Activated T-cell treated with anti-CD3 and anti-CD28 coated beads for 24 hours (primary cell): ENCODE measurements around the gene WDR20.
"Not testable (repeated sequence)": the region's sequence is repeated elsewhere in the genome, so short reads cannot be mapped to it uniquely, and the experiment has no call there.

Experiments used
- DNase-seq: peaks from one replicate; pipeline ENCODE4 v3.0.0-alpha.2; 2020; ENCODE audit warnings: low read depth

WDR20 gene

DNA sequence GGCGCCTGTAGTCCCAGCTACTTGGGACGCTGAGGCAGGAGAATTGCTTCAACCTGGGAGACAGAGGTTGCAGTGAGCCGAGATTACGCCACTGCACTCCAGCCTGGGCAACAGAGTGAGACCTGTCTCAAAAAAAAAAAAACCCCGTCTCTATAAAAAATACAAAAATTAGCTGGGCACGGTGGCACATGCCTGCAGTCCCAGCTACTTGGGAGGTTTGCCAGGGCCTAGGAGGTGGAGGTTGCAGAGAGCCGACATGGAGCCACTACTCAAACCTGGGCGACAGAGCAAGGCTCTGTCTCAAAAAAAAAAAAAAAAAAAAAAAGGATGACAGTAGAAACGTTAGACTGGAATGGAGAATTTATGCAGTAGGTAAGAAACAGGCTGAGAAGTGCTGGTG is 5.7 kb upstream of the WDR20 start:
- DNase-seq = not testable (repeated sequence)

DNA sequence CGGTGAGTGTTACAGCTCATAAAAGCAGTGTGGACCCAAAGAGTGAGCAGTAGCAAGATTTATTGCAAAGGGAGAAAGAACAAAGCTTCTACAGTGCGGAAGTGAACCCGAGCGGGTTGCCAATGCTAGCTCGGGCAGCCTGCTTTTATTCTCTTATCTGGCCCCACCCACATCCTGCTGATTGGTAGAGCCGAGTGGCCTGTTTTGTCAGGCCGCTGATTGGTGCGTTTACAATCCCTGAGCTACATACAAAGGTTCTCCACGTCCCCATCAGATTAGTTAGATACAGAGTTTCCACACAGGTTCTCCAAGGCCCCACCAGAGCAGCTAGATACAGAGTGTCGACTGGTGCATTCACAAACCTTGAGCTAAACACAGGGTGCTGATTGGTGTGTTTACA is 5.0 kb upstream of the WDR20 start:
- DNase-seq = not testable (repeated sequence)

DNA sequence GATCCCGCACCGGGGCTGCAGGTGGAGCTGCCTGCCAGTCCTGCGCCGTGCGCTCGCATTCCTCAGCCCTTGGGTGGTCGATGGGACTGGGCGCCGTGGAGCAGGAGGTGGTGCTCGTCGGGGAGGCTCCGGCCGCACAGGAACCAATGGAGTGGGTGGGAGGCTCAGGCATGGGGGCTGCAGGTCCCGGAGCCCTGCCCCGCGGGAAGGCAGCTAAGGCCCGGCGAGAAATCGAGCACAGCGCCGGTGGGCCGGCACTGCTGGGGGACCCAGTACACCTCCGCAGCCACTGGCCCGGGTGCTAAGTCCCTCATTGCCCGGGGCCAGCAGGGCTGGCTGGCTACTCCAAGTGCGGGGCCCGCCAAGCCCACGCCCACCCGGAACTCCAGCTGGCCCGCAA is 4.2 kb upstream of the WDR20 start:
- DNase-seq = not testable (repeated sequence)

DNA sequence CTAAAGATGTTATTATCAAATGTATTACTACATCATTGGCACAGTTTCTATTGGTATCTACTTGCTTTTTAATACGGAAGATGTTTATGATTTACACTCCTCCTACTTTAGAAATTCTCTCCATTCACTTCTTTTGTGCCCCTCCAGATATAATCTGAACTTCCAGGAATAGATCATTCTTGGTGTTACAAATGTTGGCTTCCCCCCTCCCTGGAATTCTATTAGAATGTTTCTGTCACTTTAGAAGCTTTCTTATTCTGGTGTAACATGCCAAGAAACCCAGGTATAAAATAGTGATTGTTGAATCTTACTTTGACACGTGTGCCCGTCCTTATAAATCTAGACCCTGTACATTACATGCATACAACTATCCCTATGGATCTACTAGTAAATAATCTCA is 1.2 kb upstream of the WDR20 start:
- DNase-seq = no peak

DNA sequence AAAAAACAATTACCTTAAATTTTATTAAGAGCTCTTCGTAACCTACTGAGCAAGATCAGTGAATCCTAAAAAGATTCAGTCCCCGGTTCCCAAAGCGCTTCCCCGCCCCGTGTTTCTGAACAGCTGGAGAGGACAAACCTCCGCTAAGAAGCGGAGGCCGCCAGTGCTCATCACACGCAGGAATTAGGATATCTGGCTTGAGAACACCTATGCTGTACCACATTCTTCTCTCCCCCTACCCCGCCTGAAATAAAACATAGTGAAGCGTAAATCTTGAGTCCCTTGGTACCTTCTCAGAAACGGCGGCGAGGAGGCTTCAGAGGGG is 774 bp upstream of the WDR20 start:
- no peak for DNase-seq

DNA sequence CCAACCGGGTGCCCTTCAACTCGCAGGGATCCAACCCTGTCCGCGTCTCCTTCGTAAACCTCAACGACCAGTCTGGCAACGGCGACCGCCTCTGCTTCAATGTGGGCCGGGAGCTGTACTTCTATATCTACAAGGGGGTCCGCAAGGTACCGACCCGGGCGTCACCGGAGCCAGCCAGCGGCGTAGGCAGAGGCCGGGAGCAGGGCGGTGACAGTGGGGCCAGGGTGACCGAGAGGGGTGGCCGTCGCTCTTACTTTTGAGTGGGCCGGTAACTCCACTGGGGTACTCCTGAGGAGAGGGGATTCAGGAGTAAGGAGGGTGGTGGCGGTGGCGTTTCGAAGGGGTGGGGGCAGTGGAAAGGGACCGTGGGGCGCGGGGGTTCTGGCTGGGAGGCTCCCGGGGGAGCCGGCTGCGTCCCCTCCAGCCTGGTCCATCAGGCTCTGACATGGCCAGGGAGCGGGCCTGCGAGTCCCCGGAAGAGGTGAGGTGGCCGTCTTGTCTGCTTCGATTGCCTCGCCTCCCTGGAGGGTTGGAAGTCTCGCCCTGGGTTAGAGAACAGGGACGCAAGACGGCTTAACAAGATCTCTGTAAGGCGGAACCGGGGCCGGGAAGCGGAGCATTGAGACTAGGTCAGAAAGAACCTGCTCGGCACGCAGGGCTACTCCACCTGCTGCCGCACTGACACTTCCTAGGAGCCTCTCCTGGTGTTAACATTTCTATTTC is 491 bp downstream of the WDR20 start:
- DNase-seq = peak; percentile 3

DNA sequence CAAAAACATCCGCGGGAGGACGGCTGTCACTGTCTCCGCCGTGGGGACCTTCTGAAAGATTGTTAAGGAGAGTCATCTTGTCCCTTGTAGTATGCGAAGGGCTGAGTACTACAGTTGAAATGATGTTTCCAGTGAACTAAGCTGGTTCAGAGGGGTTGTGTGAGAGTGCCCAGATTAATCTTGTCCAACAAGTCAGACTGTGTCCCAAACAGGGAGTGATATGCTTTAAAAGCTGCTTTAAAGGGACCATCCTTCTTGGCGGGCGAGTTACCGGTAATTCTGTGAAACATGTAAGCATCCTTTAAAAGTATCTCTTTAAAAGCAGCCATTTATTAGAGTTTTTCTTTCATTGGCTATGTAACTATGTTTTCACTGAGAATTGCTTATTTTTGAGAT is 1.1 kb downstream of the WDR20 start:
- DNase-seq = no peak

DNA sequence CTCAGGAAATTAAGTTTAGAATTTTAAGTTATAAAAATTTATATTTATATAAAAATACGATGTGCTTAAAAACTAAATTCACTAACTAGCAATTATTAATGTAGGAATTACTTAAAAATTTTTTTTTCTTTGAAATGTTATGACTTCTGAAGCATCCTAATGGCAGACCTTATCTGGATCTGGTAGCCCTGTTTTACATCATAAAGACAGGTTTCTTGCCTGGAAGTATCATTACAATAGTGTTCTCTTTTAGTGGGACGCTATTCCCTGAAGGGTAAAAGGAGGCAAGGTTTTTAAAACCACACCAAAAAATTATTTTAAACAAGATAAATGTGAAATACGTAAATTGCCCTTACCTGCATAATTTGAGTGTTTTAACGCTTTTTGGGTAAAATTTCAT is 2.1 kb downstream of the WDR20 start:
- no peak for DNase-seq

DNA sequence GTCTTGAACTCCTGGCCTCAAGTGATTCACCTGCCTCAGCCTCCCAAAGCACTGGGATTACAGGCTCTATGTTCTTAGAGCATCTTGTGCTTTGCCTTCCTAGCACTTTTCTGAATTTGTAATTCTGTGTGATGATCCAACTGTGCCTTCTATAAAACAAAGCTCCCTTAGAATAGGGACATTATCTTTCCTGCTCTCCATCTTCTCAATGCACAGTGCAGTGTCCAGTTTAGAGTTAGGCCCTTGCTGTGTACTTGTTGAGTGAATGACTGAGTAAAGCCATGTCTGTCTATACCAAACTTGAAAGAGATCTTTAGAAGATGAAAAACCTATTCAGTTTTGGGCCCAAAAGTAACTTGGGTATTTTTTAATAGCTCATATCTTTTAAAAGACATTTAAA is 5.2 kb downstream of the WDR20 start:
- DNase-seq = no peak

DNA sequence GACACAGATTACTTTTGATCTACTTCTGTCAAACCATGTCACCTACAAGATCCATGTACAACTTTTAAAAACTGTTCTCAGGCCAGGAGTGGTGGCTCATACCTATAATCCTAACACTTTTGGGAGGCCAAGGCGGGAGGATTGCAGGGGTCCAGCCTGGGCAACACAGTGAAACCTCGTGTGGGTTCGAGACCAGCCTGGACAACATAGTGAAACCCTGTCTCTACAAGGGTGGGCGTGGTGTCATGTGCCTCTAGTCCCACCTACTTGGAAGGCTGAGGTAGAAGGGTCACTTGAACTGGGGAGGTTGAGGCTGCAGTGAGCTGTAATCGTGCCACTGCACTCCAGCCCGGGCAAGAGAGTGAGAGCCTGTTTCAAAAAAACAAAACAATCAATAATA is 5.7 kb downstream of the WDR20 start:
- no peak for DNase-seq

DNA sequence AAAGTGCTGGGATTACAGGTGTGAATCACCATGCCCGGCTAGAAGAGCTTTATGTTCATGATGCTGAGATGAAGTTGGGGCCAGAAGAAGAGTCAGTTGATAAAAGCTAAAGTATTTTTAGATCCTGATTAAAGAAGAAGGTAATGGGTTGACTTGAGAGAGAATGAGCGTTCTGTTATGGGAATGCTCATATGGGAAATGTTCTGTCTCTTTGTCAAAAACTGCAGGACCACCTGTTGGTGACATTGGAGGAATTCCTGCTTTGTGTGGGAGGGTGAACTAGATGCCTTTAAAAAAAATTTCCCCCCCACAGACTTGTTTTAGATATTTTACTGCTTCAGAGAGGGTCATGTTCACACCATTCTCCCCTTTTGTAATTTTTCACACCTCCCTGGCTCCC is 6.7 kb downstream of the WDR20 start:
- no peak for DNase-seq

DNA sequence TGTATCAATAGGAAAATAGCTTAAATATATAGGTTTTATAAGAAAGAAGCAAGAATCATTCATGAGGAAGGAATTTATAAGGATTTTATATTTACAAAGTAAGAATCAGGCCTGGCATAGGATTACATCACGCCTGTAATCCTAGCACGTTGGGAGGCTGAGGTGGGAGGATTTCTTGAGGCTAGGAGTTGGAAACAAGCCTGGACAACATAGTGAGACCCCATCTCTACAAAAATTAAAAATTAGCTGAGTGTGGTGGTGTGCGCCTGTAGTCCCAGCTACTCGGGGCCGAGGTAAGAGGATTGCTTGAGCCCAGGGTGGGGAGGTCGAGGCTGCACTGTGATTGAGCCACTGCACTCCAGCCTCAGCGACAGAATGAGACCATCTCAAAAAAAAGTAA is 10.4 kb downstream of the WDR20 start:
- no peak for DNase-seq

DNA sequence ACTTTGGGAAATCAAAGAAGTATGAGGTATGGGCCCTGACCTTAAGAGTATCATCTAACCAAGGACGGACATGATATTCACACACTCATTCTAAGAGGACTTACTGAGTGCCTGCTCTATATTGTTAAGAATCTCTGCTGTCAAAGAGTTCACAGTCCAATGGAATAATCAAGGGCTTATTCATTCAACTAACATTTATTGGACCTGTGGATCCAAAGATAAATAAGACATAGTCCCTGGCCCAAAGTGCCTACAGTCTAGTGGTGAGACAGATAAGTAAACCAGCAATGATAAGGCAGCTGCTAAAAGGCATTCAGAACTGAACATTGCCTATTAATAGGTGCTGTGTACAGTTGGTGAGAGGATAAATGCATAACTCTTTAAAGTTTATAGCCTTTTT is 11.0 kb downstream of the WDR20 start:
- DNase-seq = no peak

DNA sequence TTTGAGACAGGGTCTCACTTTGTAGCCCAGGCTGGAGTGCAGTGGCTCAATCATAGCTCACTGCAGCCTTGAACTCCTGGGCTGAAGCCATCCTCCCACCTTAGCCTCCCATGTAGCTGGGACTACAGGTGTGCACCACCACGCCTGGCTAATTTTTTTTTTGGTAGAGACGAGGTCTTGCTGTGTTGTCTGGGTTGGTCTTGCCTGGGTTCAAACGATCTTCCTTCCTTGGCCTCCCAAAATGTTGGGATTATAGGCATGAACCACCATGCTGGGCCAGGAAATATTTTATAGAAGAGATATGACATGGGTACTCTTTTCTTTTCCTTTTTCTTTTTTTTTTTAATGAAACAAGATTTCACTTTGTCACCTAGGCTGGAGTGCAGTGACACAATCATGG is 11.7 kb downstream of the WDR20 start:
- not testable (repeated sequence) for DNase-seq

DNA sequence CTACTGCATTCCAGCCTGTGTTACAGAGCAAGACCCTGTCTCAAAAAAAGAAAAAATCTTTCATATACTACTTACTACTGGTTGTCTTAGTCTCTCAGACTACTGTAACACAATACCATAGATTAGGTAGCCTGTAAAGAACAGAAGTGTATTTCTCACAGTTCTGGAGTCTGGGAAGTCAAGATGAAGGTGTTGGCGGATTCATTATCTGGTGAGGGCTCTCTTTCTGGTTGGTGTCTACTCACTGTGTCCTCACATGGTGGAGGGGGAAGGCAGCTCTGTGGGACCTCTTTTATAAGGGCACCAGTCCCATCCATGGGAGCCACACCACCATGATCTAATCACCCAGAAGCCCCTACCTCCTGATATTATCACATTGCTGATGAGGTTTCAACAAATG is 14.4 kb downstream of the WDR20 start:
- no peak for DNase-seq

DNA sequence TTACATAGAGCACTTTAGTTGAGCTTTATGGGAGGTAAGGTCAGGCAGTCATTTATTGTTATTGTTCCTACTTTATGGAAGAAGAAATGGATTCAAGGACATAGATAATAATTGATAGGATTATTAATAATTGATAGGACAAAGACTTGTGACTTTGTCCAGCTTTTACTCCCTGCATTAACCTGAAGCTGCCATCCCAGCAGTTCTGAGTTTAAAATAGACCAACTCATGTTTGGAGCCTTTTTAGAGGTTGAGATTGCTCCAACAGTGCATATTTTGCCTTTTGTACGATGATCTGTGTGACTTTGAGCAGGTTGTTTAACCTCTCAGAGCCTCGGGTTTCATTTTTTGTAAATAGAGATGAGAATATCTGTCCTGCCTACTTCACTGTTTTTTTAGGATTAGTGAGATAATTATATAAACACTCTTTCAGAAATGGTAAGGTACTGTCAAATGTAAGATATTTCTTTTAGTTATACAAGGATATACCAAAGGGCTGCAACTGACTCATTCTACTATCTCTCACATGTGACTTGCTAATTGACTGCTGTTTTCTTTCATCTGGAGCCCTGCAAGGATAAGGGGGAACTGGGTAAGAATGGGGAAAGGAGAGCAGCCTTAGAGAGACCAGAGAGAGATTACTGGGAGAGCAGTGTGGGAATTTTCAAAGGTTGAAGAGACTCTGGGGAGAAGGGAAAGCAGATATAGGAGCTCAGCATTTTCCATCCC is 15.3 kb downstream of the WDR20 start:
- no peak for DNase-seq

DNA sequence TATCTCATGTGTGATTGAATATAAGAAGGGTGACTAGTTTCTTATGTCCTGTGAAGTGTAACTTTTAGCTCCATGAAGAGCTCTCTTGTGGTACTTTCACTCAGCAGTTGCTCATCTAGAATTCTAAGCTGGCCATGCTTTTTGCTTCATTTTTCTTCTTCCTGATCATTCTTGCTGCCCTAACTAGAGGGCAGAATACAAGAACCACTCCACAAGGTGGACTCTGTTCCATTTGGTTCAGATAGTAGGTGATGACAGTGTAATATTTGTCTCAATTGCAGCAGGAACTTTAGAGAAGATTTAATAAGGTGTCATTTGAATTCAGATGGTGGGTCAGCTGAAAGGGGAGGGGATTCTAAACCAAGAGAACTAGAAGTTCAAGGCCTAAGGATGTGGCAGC is 17.6 kb downstream of the WDR20 start:
- no peak for DNase-seq

DNA sequence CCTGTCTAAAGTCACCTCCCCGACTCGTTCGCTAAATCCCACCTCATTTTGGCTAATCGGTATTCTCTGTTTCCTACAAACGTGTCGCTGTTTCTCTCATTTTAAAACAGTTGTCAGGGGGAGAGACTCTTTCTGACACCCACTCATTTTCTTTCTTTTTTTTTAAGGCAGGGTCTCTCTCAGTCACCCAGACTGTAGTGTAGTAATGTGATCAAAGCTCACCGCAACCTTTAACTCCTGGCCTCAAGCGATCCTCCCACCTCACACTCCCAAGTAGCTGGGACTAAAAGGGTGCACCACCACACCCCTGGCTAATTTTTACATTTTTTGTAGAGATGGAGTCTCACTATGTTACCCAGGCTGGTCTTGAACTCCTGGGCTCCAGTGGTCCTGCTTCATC is 19.1 kb downstream of the WDR20 start:
- no peak for DNase-seq

DNA sequence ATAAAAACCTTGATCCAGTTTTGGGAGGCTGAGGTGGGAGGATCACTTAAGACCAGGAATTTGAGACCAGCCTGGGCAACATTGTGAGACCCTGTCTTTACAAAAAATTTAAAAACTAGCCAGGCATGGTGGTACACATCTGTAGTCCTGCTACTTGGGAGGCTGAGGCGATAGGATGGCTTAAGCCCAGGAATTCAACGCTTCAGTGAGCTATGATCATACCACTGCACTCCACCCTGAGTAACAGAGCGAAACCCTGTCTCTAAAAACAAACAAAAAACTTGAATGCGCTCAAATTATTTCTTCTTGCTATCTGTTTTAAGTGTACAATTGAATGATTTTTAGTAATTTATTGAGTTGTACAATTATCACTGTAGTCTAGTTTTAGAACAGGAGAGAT is 20.1 kb downstream of the WDR20 start:
- no peak for DNase-seq

DNA sequence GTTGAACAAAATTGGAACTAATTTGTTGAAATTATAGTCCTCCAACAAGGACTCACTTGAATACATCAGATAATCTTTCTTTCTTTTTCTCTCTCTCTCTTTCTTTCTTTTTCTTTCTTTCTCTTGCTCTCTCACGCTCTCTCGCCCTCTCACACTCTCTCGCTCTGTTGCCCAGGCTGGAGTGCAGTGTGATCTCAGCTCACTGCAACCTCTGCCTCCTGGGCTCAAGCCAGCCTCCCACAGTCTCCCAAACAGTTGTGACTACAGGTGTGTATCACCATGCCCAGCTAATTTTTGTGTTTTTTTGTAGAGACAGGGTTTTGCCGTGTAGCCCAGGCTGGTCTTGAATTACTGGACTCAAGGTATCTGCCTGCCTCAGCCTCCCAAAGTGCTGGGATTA is 22.8 kb downstream of the WDR20 start:
- DNase-seq = no peak

DNA sequence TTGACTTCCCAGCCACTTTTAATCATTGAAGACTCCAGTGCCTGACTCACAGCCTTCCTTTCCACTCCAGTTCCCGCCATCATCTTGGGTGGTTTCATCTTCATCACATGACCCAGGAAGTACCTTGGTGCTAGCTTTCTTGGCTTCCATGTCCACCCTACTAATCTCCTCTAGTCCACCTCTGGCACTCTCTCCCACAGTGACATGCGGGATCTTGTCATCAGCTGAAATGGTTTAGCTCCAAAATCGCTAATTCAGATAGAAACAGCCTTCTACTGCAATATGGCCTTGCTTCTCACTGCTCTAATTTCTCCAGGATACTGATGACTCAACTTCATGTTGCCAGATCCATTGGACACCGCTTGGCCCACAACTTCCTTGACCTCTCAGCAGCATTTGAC is 24.5 kb downstream of the WDR20 start:
- DNase-seq = no peak

DNA sequence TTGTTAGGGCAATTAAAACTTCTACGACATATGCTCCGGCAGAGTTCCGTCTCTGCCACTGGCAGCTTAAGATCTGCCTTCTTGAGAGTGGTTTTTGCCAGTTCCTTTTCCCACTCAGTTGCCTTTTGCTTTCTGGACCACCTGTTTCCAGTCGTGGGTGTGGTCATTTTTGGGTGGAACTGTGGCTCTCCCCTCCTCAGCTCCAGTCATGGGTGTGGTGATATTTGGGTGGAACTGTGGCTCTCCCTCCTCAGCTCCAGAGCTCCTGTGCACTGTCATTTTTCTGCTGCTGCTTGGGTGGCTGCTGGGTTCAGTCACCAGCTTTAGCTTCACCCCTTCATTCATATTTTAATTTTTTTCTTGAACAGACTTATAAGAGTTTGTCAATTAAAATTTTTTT is 25.3 kb downstream of the WDR20 start:
- no peak for DNase-seq

DNA sequence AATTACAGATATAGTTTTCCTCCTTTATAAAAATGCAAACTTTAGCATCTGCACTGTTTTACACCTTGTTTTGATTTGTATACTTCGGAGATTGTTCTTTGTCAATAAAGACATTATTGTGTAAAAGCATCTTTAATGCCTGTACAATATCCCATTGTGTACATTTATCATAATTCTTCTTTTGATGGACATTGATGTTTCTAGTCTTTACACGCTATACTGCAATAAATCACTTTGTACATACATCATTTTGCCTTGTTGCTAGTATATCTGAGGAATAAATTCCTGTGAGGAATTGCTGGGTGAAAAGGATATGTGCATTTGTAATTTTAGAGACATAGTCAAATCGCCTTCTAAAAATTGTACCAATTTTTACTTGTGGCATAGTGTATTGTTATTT is 30.4 kb downstream of the WDR20 start:
- no peak for DNase-seq
